GM12874 (cell line): Measurements from ENCODE around the gene CSNK1A1.

Experiments
- TF ChIP-seq, protein P1 (sequence below): IDR thresholded peaks from 2 replicates; pipeline ENCODE4 v1.5.1; 2011; ENCODE audit warnings: low read depth, mild to moderate bottlenecking, control low read depth, low read length, moderate library complexity; ENCODE audit not compliant: insufficient read depth

The CSNK1A1 gene

GRCh38 chr5:149550594-149551226 is 529 bp downstream of the CSNK1A1 start:
- TF ChIP-seq, protein P1, sequence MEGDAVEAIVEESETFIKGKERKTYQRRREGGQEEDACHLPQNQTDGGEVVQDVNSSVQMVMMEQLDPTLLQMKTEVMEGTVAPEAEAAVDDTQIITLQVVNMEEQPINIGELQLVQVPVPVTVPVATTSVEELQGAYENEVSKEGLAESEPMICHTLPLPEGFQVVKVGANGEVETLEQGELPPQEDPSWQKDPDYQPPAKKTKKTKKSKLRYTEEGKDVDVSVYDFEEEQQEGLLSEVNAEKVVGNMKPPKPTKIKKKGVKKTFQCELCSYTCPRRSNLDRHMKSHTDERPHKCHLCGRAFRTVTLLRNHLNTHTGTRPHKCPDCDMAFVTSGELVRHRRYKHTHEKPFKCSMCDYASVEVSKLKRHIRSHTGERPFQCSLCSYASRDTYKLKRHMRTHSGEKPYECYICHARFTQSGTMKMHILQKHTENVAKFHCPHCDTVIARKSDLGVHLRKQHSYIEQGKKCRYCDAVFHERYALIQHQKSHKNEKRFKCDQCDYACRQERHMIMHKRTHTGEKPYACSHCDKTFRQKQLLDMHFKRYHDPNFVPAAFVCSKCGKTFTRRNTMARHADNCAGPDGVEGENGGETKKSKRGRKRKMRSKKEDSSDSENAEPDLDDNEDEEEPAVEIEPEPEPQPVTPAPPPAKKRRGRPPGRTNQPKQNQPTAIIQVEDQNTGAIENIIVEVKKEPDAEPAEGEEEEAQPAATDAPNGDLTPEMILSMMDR, result no peak

GRCh38 chr5:149550268-149550583 is 1.0 kb downstream of the CSNK1A1 start:
- TF ChIP-seq, protein P1, result no peak

DNA sequence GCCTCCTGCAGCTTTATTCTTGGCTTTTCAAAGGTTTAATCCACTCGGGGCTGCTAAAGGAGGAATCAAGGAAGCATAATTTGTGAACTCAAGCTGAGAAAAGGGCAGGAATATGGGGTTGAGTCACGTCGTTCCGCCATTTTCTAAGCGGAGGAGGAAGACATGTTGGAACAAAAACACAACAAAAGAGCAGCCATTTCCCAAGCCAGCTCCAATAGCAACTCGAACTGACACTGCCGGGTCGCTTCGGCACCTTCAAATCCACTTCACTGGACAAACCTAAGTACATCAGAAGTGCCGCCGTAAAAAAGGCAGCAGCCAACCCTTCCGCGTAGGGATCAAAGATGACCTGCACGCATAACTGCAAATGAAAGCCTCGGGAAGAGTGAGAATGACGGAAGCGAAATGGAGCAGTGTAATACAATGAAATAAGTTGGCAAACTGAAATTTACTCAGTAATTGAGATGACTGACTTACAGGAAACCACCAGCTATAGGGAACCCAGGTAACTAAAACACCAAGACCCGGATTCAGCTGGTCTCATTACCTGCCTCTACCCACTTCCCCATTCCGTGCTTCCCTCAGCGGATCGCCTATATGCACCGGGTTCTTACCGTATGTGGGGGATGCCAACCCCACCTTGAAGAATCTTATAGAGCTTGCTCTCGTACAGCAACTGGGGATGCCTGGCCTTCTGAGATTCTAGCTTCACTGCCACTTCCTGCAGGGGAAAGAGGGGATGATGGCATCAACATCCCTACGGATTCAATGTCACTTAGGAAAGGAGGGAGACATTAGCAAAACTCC is 1.6 kb downstream of the CSNK1A1 start:
- TF ChIP-seq, protein P1, result no peak

DNA sequence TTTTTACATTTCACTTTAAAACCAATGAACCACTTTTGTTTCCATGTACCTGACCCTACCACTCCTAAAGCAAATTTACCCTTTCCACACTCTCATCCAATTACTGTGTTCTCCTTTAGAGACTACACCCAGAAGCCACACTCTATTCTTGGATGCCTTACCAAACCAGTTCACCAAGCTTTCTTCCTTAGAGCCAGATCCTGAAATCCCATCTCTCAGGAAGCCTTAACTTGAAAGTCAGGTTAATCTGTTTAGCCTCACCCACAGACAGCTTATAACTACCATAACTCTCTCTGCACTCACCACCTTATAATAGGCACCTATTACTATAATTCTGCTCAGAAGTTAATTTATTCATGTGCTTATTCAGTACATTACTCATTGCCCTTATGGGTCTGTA is 4.3 kb downstream of the CSNK1A1 start:
- TF ChIP-seq, protein P1, result no peak

DNA sequence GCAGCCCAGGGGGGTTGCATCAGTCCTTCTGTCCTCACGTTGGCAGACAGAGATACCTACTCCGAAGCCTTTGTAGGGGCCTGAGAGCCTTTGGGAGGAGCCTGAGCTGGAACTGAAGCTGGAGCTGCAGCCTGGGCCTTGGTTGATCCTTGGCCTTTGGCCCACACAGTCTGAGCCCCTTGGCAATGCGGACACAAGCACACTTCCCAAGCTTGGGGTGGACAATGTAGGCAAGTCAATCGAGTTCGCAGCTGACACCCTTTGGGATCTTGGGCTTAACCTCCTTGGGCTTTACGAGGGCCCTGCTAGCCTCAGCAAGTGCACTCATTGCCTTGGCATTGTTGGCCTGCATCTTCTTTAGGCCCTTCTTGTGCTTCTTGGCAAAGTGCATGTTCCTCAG is 5.9 kb downstream of the CSNK1A1 start:
- TF ChIP-seq, protein P1, result no peak

DNA sequence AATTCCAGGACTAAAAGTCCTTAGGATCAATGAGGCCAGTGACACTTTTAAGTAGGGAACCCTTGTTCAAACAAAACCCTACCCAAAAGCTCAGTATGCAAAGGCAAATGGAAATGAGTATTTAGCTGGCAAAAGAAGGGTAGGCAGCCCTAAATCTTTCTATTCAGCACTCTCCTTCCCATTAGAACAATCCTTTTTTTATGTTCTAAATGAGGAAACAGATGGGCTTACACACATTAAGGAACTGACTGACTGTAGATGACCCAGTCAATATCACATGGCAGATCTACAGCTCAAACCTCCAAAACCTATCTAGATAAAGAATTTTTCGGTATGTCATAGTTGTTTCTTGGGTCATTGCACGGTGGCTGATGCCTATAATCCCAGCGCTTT is 7.2 kb downstream of the CSNK1A1 start:
- TF ChIP-seq, protein P1, result no peak

- TF ChIP-seq, protein P1, result no peak
These were observed 7.7 kb downstream of the CSNK1A1 start for GRCh38 chr5:149543361-149544027.
